Activated CD4-positive, alpha-beta memory T cell treated with anti-CD3 and anti-CD28 coated beads, Interleukin-2, amount 10 ng/mL, durations not matched to agents 7 days and 5 days (primary cell): ENCODE measurements around the gene SAP30L. TPM values are rescaled to one million over a fixed set of nuclear protein-coding genes. Genes with fewer than 3 reads are reported as not detected.

Experiments used
- CTCF ChIA-PET: fragments of 350-600 bp; sonication (Branson Sonifier 250); formaldehyde crosslinking; loops from one replicate; lab custom pipeline; 2021; ENCODE audit warnings: antibody characterized with exemption, inconsistent platforms; lab: Charles Lee
- POLR2A ChIA-PET: fragments of 350-600 bp; sonication (Branson Sonifier 250); formaldehyde crosslinking; loops from one replicate; lab custom pipeline; 2021; ENCODE audit warnings: antibody characterized with exemption; lab: Charles Lee
- DNase-seq: peaks from one replicate; pipeline ENCODE4 v3.0.0-alpha.2; 2020
- H3K27ac Mint-ChIP-seq: one replicate; pipeline ENCODE4 v1.8.0; 2021; ENCODE audit warnings: mild to moderate bottlenecking, mixed read lengths
- H3K27me3 Mint-ChIP-seq: one replicate; pipeline ENCODE4 v1.8.0; 2021; ENCODE audit warnings: mixed read lengths
- H3K36me3 Mint-ChIP-seq: one replicate; pipeline ENCODE4 v1.8.0; 2021; ENCODE audit warnings: low read depth, mixed read lengths
- H3K4me1 Mint-ChIP-seq: one replicate; pipeline ENCODE4 v1.8.0; 2021; ENCODE audit warnings: mixed read lengths
- H3K4me3 Mint-ChIP-seq: one replicate; pipeline ENCODE4 v1.8.0; 2021; ENCODE audit warnings: mild to moderate bottlenecking, mixed read lengths
- H3K9me3 Mint-ChIP-seq: one replicate; pipeline ENCODE4 v1.8.0; 2021; ENCODE audit warnings: mixed read lengths
- total RNA-seq, 2 experiments: library from RNA; stranded (reverse); gene quantifications; one replicate each; pipeline ENCODE4 v1.2.3, GENCODE V29; 2021

The SAP30L gene
- total RNA-seq, 2 experiments from 2014 or later = 42.6 to 46.6 TPM

- Mint-ChIP-seq H3K4me1 (peaks cover 24% of the 10 kb centered on the region), H3K27me3 (peaks cover 93% of the 10 kb centered on the region), H3K36me3 (peaks cover 2% of the 10 kb centered on the region), H3K9me3 (no peaks in the 10 kb centered on the region), H3K27ac (peak overlapping the region; percentile 64), H3K4me3 (peak overlapping the region; percentile 15)
- DNase-seq = no peak
- POLR2A ChIA-PET = no interaction called here
- CTCF ChIA-PET = interaction anchor here (1.9 kb wide), 1 partner anchor 407 kb away, joined by 5 read pairs; no protein-coding TSS in a partner anchor
Observed at GRCh38 chr5:154479160-154479943, 33.6 kb downstream of the SAP30L start.

DNA sequence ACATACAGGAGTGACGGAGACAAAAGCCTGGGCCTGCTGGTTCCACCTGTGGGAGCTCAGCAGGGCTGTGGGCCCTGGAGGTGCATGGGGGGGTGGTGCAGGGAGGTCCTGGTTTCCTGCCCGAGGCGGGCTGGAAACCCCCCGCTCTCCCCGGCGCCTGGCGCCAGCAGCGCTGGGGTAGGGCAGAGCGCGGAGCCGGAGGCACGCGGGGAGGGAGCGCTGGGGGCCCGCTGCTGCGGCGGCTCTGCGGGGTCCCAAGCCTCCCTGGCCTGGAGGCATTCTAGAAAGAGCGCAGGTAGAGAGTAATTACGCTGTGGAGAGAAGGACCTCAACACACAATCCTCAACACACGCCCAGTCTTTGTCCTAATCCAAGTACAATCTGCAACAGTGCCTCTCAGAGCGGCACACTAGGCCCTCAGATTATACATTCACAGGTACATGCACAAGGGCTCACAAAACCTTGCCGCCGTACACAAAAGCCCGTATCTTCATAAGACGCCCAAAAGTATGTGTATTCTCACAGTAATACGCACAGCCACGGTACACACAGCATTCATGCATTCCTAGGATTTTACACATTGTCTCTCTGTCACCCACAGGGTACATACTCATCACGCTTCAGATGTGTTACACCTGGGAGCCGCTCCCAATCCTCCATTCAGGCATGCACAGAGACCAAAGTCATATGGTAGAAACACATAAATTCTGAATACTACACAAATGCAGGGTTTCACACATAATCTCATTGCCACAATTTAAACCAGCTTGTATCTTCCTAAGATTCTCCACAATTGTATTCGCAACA, 34.4 kb downstream of the SAP30L start:
- POLR2A ChIA-PET = no interaction called here
- no peak overlapping the region for H3K4me3 Mint-ChIP-seq
- peaks cover 16% of the 10 kb centered on the region for H3K4me1 Mint-ChIP-seq
- no peak for DNase-seq
- no peak overlapping the region for H3K27ac Mint-ChIP-seq
- no peaks in the 10 kb centered on the region for H3K9me3 Mint-ChIP-seq
- peaks cover 2% of the 10 kb centered on the region for H3K36me3 Mint-ChIP-seq
- H3K27me3 Mint-ChIP-seq = peaks cover 93% of the 10 kb centered on the region
- CTCF ChIA-PET = interaction anchor here (1.9 kb wide), 1 partner anchor 408 kb away, joined by 5 read pairs; no protein-coding TSS in a partner anchor

DNA sequence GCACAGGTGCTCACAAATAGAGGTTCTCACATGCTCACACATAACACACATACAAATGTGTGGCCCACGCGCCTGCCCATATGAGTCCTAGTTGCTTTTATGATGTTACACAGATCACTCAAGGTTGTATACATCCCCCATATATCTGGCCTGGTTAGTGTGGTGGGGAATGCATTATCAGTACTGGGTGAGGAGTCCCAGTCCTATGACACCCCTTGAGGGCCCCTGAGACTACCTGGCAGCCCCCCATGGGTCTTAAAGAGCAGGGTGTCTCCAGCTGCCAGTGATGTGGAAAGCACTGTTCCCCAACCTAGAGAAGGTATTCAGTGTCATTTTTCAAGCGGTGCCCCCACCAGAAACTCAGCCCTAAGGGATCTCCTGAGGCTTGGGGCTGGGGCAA, 35.0 kb downstream of the SAP30L start:
- ChIA-PET CTCF (interaction anchor here (1.5 kb wide), 1 partner anchor 8 kb away, joined by 5 read pairs; no protein-coding TSS in a partner anchor), POLR2A (no interaction called here)
- Mint-ChIP-seq H3K27me3 (peaks cover 94% of the 10 kb centered on the region), H3K27ac (no peak overlapping the region), H3K4me3 (no peak overlapping the region), H3K36me3 (peaks cover 2% of the 10 kb centered on the region), H3K9me3 (no peaks in the 10 kb centered on the region), H3K4me1 (peaks cover 11% of the 10 kb centered on the region)
- DNase-seq = no peak

GRCh38 chr5:154481584-154482381, 36.0 kb downstream of the SAP30L start:
- CTCF ChIA-PET = interaction anchor here (1.5 kb wide), 1 partner anchor 9 kb away, joined by 5 read pairs; no protein-coding TSS in a partner anchor
- Mint-ChIP-seq H3K27me3 (peaks cover 94% of the 10 kb centered on the region), H3K4me1 (peaks cover 7% of the 10 kb centered on the region), H3K4me3 (no peak overlapping the region), H3K36me3 (peaks cover 2% of the 10 kb centered on the region), H3K27ac (no peak overlapping the region), H3K9me3 (no peaks in the 10 kb centered on the region)
- no peak for DNase-seq
- POLR2A ChIA-PET = no interaction called here

GRCh38 chr5:154482528-154483449, 37.0 kb downstream of the SAP30L start:
- H3K4me3 Mint-ChIP-seq = no peak overlapping the region
- peaks cover 8% of the 10 kb centered on the region for H3K4me1 Mint-ChIP-seq
- H3K9me3 Mint-ChIP-seq = no peaks in the 10 kb centered on the region
- ChIA-PET POLR2A (no interaction called here), CTCF (interaction anchor here (1.5 to 3.4 kb wide), 2 partner anchors 10 to 15 kb away, joined by 5 to 11 read pairs; no protein-coding TSS in a partner anchor)
- peaks cover 2% of the 10 kb centered on the region for H3K36me3 Mint-ChIP-seq
- no peak overlapping the region for H3K27ac Mint-ChIP-seq
- no peak for DNase-seq
- H3K27me3 Mint-ChIP-seq = peaks cover 94% of the 10 kb centered on the region

- peaks cover 89% of the 10 kb centered on the region for H3K27me3 Mint-ChIP-seq
- H3K27ac Mint-ChIP-seq = no peak overlapping the region
- H3K4me1 Mint-ChIP-seq = peaks cover 9% of the 10 kb centered on the region
- H3K9me3 Mint-ChIP-seq = no peaks in the 10 kb centered on the region
- ChIA-PET POLR2A (interaction anchor here (1.2 to 1.3 kb wide), 2 partner anchors 18 to 274 kb away, joined by 3 read pairs; no protein-coding TSS in a partner anchor), CTCF (interaction anchor here (3.4 kb wide), 1 partner anchor 16 kb away, joined by 11 read pairs; no protein-coding TSS in a partner anchor)
- DNase-seq = no peak
- H3K36me3 Mint-ChIP-seq = peaks cover 2% of the 10 kb centered on the region
- H3K4me3 Mint-ChIP-seq = no peak overlapping the region
Observed at GRCh38 chr5:154483654-154484392, 38.0 kb downstream of the SAP30L start.

GRCh38 chr5:154484393-154485095, 38.7 kb downstream of the SAP30L start:
- Mint-ChIP-seq H3K9me3 (no peaks in the 10 kb centered on the region), H3K36me3 (peaks cover under 1% of the 10 kb centered on the region), H3K27ac (no peak overlapping the region), H3K4me1 (peaks cover 7% of the 10 kb centered on the region), H3K27me3 (peaks cover 86% of the 10 kb centered on the region), H3K4me3 (no peak overlapping the region)
- ChIA-PET POLR2A (interaction anchor here (1.2 to 1.4 kb wide), 3 partner anchors 9 to 273 kb away, joined by 3 read pairs; no protein-coding TSS in a partner anchor), CTCF (interaction anchor here (3.4 kb wide), 1 partner anchor 17 kb away, joined by 11 read pairs; no protein-coding TSS in a partner anchor)
- no peak for DNase-seq

- peaks cover 86% of the 10 kb centered on the region for H3K27me3 Mint-ChIP-seq
- no peak for DNase-seq
- H3K4me1 Mint-ChIP-seq = peaks cover 6% of the 10 kb centered on the region
- H3K9me3 Mint-ChIP-seq = no peaks in the 10 kb centered on the region
- CTCF ChIA-PET = interaction anchor here (3.4 kb wide), 1 partner anchor 18 kb away, joined by 11 read pairs; no protein-coding TSS in a partner anchor
- H3K36me3 Mint-ChIP-seq = no peaks in the 10 kb centered on the region
- H3K4me3 Mint-ChIP-seq = no peak overlapping the region
- no peak overlapping the region for H3K27ac Mint-ChIP-seq
- POLR2A ChIA-PET = interaction anchor here (1.3 to 1.4 kb wide), 2 partner anchors 10 to 19 kb away, joined by 3 read pairs; no protein-coding TSS in a partner anchor
Observed at GRCh38 chr5:154485096-154485491, 39.3 kb downstream of the SAP30L start.

- no peak for DNase-seq
- Mint-ChIP-seq H3K27ac (no peak overlapping the region), H3K9me3 (no peaks in the 10 kb centered on the region), H3K36me3 (no peaks in the 10 kb centered on the region), H3K27me3 (peaks cover 82% of the 10 kb centered on the region), H3K4me3 (no peak overlapping the region), H3K4me1 (peaks cover 6% of the 10 kb centered on the region)
- POLR2A ChIA-PET = interaction anchor here (1.4 kb wide), 1 partner anchor 10 kb away, joined by 3 read pairs; no protein-coding TSS in a partner anchor
- CTCF ChIA-PET = interaction anchor here (1.4 to 3.4 kb wide), 2 partner anchors 19 kb away, joined by 4 to 11 read pairs; no protein-coding TSS in a partner anchor
Observed at GRCh38 chr5:154485850-154486426, 40.1 kb downstream of the SAP30L start.

DNA sequence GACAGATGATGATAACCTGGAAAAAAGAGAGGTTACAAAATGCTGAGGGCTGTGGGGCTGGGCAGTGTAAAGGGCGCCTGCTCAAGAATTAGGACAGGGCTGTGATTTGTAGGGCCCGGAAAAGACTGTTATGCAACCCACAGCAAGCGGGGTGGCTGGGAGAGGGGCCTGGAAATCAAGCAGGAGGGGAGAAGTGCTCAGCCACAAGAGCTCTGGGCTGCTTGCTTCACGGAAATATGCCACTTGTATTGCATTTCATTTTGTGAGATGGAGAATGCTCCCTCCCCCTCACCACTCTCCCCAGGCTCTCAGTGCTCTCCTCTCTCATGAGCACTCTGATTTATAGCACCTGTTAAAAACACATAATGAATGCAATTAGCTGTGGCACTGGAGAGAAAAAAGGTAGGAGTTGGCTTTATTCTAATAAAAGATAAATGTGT, 40.6 kb downstream of the SAP30L start:
- Mint-ChIP-seq H3K27ac (no peak overlapping the region), H3K4me1 (peaks cover 6% of the 10 kb centered on the region), H3K9me3 (no peaks in the 10 kb centered on the region), H3K27me3 (peaks cover 77% of the 10 kb centered on the region), H3K36me3 (no peaks in the 10 kb centered on the region), H3K4me3 (no peak overlapping the region)
- POLR2A ChIA-PET = no interaction called here
- CTCF ChIA-PET = interaction anchor here (1.1 to 1.4 kb wide), 2 partner anchors 16 to 20 kb away, joined by 3 to 4 read pairs; no protein-coding TSS in a partner anchor
- no peak for DNase-seq
